SU-DHL-6 (cell line): ENCODE data around the gene EPB41L1.

Experiments used
- EZH2phosphoT487 ChIP-seq: fragments of 200-600 bp; sonication (generic), shearing (Covaris generic); conservative IDR thresholded peaks from 2 replicates; pipeline ENCODE4 v1.6.1; 2018; ENCODE audit warnings: mild to moderate bottlenecking, antibody characterized with exemption, low read length, moderate library complexity, mixed read lengths
- TF ChIP-seq, protein P1 (sequence below): fragments of 200-600 bp; sonication (generic); IDR thresholded peaks from one replicate; pipeline ENCODE4 v1.5.1; 2017; ENCODE audit warnings: antibody characterized with exemption, mild to moderate bottlenecking, low read length, moderate library complexity; ENCODE audit not compliant: insufficient read depth, poor library complexity, severe bottlenecking

DNA sequence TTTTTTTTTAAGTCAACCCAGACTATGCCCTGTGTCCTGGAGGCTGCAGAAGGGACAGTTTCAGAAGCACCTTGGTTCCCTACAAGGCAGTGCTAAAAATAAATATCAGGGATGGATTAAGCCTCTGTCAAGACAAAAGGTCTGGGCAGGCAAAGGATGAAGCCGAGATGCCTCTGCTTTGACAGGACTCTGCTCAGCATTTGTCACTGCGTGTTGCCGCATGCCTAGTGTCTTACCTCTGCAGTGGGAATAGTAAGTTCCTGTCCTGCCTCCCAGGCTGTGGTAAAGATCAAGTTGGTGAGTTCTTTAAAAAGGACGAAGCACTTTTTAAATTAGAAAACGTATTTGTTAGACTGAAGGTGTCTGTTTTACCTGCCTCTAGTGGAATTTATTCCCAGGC, 96.9 kb downstream of the EPB41L1 start:
- TF ChIP-seq, protein P1, sequence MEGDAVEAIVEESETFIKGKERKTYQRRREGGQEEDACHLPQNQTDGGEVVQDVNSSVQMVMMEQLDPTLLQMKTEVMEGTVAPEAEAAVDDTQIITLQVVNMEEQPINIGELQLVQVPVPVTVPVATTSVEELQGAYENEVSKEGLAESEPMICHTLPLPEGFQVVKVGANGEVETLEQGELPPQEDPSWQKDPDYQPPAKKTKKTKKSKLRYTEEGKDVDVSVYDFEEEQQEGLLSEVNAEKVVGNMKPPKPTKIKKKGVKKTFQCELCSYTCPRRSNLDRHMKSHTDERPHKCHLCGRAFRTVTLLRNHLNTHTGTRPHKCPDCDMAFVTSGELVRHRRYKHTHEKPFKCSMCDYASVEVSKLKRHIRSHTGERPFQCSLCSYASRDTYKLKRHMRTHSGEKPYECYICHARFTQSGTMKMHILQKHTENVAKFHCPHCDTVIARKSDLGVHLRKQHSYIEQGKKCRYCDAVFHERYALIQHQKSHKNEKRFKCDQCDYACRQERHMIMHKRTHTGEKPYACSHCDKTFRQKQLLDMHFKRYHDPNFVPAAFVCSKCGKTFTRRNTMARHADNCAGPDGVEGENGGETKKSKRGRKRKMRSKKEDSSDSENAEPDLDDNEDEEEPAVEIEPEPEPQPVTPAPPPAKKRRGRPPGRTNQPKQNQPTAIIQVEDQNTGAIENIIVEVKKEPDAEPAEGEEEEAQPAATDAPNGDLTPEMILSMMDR = no peak
- no peak for TF ChIP-seq EZH2phosphoT487
